RWPE2 (cell line): ENCODE results near the gene OVCH2.
"Not testable (repeated sequence)": the region's sequence is repeated elsewhere in the genome, so short reads cannot be mapped to it uniquely, and the experiment has no call there.

Experiments
- ATAC-seq: fragments of 200-7000 bp; cut with Tn5 transposase; 3 replicates; pipeline ENCODE4 v1.9.1; 2021; ENCODE audit warnings: low read depth
- DNase-seq: peaks from one replicate; pipeline ENCODE4 v3.0.0-alpha.2; 2020; ENCODE audit warnings: low spot score
- H3K27ac ChIP-seq: fragments of 450-650 bp; 2 replicates; pipeline ENCODE4 v1.5.1; 2017; ENCODE audit warnings: mild to moderate bottlenecking; ENCODE audit not compliant: poor library complexity, severe bottlenecking
- H3K27me3 ChIP-seq: fragments of 250-450 bp; sonication (Bioruptor Pico); 2 replicates; pipeline ENCODE4 v1.5.1; 2021; ENCODE audit warnings: mild to moderate bottlenecking, moderate library complexity; ENCODE audit not compliant: insufficient read depth, poor library complexity, severe bottlenecking
- H3K36me3 ChIP-seq: fragments of 250-450 bp; sonication (Bioruptor Pico); 2 replicates; pipeline ENCODE4 v1.5.1; 2020; ENCODE audit warnings: low read depth, mild to moderate bottlenecking, moderate library complexity
- H3K4me1 ChIP-seq: fragments of 250-450 bp; sonication (Bioruptor Pico); 2 replicates; pipeline ENCODE4 v1.5.1; 2021; ENCODE audit warnings: mild to moderate bottlenecking, moderate library complexity; ENCODE audit not compliant: insufficient read depth, poor library complexity, severe bottlenecking
- H3K4me3 ChIP-seq: fragments of 250-450 bp; sonication (Bioruptor Pico); 2 replicates; pipeline ENCODE4 v1.5.1; 2021; ENCODE audit warnings: mild to moderate bottlenecking, moderate library complexity; ENCODE audit not compliant: severe bottlenecking
- H3K9me3 ChIP-seq: fragments of 250-450 bp; sonication (Bioruptor Pico); 2 replicates; pipeline ENCODE4 v1.5.1; 2021; ENCODE audit warnings: mild to moderate bottlenecking, moderate library complexity; ENCODE audit not compliant: severe bottlenecking
- CTCF ChIP-seq: fragments of 450-650 bp; IDR thresholded peaks from one replicate; pipeline ENCODE4 v1.5.1; 2017; ENCODE audit warnings: mild to moderate bottlenecking, moderate library complexity; ENCODE audit not compliant: poor library complexity, severe bottlenecking

OVCH2 gene

GRCh38 chr11:7664867-7665266 lies 41.4 kb downstream of the OVCH2 start:
- H3K27me3 ChIP-seq: no peaks in the 10 kb centered on the region
- no peak overlapping the region for H3K27ac ChIP-seq
- ATAC-seq (no peak), DNase-seq (no peak)
- no peak for TF ChIP-seq CTCF
- no peak overlapping the region for H3K4me3 ChIP-seq
- H3K4me1 ChIP-seq: no peaks in the 10 kb centered on the region
- no peaks in the 10 kb centered on the region for H3K36me3 ChIP-seq
- H3K9me3 ChIP-seq: no peaks in the 10 kb centered on the region

DNA sequence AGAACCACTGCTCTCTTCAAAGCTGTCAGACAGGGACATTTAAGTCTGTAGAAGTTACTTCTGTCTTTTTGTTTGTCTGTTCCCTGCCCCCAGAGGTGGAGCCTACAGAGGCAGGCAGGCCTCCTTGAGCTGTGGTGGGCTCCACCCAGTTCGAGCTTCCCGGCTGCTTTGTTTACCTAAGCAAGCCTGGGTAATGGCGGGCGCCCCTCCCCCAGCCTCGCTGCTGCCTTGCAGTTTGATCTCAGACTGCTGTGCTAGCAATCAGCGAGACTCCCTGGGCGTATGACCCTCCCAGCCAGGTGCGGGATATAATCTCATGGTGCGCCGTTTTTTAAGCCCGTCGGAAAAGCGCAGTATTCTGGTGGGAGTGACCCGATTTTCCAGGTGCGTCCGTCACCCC lies 42.7 kb downstream of the OVCH2 start:
- not testable (repeated sequence) for H3K4me1 ChIP-seq, H3K27me3 ChIP-seq, DNase-seq, ATAC-seq, H3K36me3 ChIP-seq, H3K27ac ChIP-seq, H3K9me3 ChIP-seq, H3K4me3 ChIP-seq

- H3K27ac ChIP-seq: no peak overlapping the region
- H3K9me3 ChIP-seq: no peaks in the 10 kb centered on the region
- peak; percentile 50 for TF ChIP-seq CTCF
- no peaks in the 10 kb centered on the region for H3K36me3 ChIP-seq
- ATAC-seq: peak; percentile 90
- H3K4me1 ChIP-seq: no peaks in the 10 kb centered on the region
- DNase-seq: no peak
- H3K4me3 ChIP-seq: no peak overlapping the region
- no peaks in the 10 kb centered on the region for H3K27me3 ChIP-seq
Measured at GRCh38 chr11:7657306-7658025, 48.8 kb downstream of the OVCH2 start.

DNA sequence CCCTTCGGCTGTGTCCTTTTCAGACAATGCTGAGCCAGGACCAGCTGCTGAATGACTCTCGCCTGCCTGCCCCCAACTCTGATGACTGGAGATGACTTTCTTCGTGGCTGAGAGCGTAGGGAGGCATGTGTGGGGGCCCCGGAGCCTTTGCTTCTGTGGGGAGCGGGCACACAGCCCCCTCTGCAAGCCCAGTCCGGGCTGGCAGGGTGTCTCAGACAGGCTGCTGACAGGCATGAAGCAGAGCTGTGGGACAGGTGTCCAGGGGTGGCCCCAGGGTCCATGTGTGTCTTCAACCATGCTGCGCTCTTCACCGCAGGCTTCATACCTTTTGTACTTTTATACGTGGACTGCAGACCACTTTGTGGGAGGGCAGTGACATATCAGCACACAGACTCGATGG lies 49.6 kb downstream of the OVCH2 start:
- no peaks in the 10 kb centered on the region for H3K4me1 ChIP-seq
- H3K4me3 ChIP-seq: no peak overlapping the region
- no peak for ATAC-seq
- no peaks in the 10 kb centered on the region for H3K27me3 ChIP-seq
- no peak overlapping the region for H3K27ac ChIP-seq
- no peak for TF ChIP-seq CTCF
- DNase-seq: no peak
- no peaks in the 10 kb centered on the region for H3K9me3 ChIP-seq
- no peaks in the 10 kb centered on the region for H3K36me3 ChIP-seq

- Histone ChIP-seq H3K4me1 (no peaks in the 10 kb centered on the region), H3K36me3 (no peaks in the 10 kb centered on the region), H3K27ac (no peak overlapping the region), H3K27me3 (no peaks in the 10 kb centered on the region), H3K9me3 (no peaks in the 10 kb centered on the region), H3K4me3 (no peak overlapping the region)
- no peak for TF ChIP-seq CTCF
- DNase-seq (no peak), ATAC-seq (no peak)
Measured at GRCh38 chr11:7655253-7656217, 50.7 kb downstream of the OVCH2 start.
